ENCODE results near the gene GAS2. TPM values are rescaled to one million over a fixed set of nuclear protein-coding genes. Genes with fewer than 3 reads are reported as not detected.

GAS2 gene
- total and polyA plus RNA-seq, 4 donors = 0.18 to 2.1 (median 1.1) TPM

- H3K27ac ChIP-seq (ENCODE audit: low read depth in 1 of 2, low read length in 2 of 2) = no peak overlapping the region
- 2 to 3% methylated on average over 40 of the region's 40 CpGs for WGBS, 2 donors
- no peaks in the 10 kb centered on the region for H3K4me1 ChIP-seq (ENCODE audit: control insufficient read depth in 1 of 2, insufficient read depth in 2 of 2, low read length in 2 of 2)
- DNase-seq (peak; percentile 48 to 78), ATAC-seq (ENCODE audit: low FRiP score) (peak; percentile 66)
- no peaks in the 10 kb centered on the region for H3K36me3 ChIP-seq (ENCODE audit: control insufficient read depth in 1 of 2, insufficient read depth in 2 of 2, low read length in 1 of 2)
- intact Hi-C loops (cut with DNase I) = no loop called here
- H3K9me3 ChIP-seq (ENCODE audit: control insufficient read depth, low read length) = no peaks in the 10 kb centered on the region
- peak overlapping the region in 1 of 2 donors; percentile 36 for H3K4me3 ChIP-seq (ENCODE audit: low read length in 2 of 2)
- H3K27me3 ChIP-seq (ENCODE audit: control insufficient read depth in 1 of 2, insufficient read depth in 2 of 2, low read length in 1 of 2) = no peaks in the 10 kb centered on the region
These were observed 453 bp downstream of the GAS2 start for GRCh38 chr11:22666688-22667439.

- H3K27ac ChIP-seq (ENCODE audit: low read depth in 1 of 2, low read length in 2 of 2) = no peak overlapping the region
- H3K4me1 ChIP-seq (ENCODE audit: control insufficient read depth in 1 of 2, insufficient read depth in 2 of 2, low read length in 2 of 2) = no peaks in the 10 kb centered on the region
- H3K36me3 ChIP-seq (ENCODE audit: control insufficient read depth in 1 of 2, insufficient read depth in 2 of 2, low read length in 1 of 2) = no peaks in the 10 kb centered on the region
- 54 to 60% methylated on average over 3 of the region's 3 CpGs for WGBS, 2 donors
- ATAC-seq (ENCODE audit: low FRiP score) = no peak
- H3K9me3 ChIP-seq (ENCODE audit: control insufficient read depth, low read length) = no peaks in the 10 kb centered on the region
- intact Hi-C loops (cut with DNase I) = no loop called here
- no peak overlapping the region for H3K4me3 ChIP-seq (ENCODE audit: low read length in 2 of 2)
- DNase-seq = no peak
- no peaks in the 10 kb centered on the region for H3K27me3 ChIP-seq (ENCODE audit: control insufficient read depth in 1 of 2, insufficient read depth in 2 of 2, low read length in 1 of 2)
These were observed 1.8 kb downstream of the GAS2 start for GRCh38 chr11:22668005-22668796.

GRCh38 chr11:22669368-22669767 is 3.0 kb downstream of the GAS2 start:
- H3K4me3 ChIP-seq (ENCODE audit: low read length in 2 of 2) = no peak overlapping the region
- H3K9me3 ChIP-seq (ENCODE audit: control insufficient read depth, low read length) = no peaks in the 10 kb centered on the region
- H3K4me1 ChIP-seq (ENCODE audit: control insufficient read depth in 1 of 2, insufficient read depth in 2 of 2, low read length in 2 of 2) = no peaks in the 10 kb centered on the region
- no peak for ATAC-seq (ENCODE audit: low FRiP score)
- no peaks in the 10 kb centered on the region for H3K36me3 ChIP-seq (ENCODE audit: control insufficient read depth in 1 of 2, insufficient read depth in 2 of 2, low read length in 1 of 2)
- no peak for DNase-seq
- intact Hi-C loops (cut with DNase I) = no loop called here
- no peaks in the 10 kb centered on the region for H3K27me3 ChIP-seq (ENCODE audit: control insufficient read depth in 1 of 2, insufficient read depth in 2 of 2, low read length in 1 of 2)
- WGBS, 2 donors = 93 to 96% methylated on average over 2 of the region's 2 CpGs
- no peak overlapping the region for H3K27ac ChIP-seq (ENCODE audit: low read depth in 1 of 2, low read length in 2 of 2)

GRCh38 chr11:22670830-22671229 is 4.4 kb downstream of the GAS2 start:
- H3K27ac ChIP-seq (ENCODE audit: low read depth in 1 of 2, low read length in 2 of 2) = no peak overlapping the region
- intact Hi-C loops (cut with DNase I) = no loop called here
- H3K27me3 ChIP-seq (ENCODE audit: control insufficient read depth in 1 of 2, insufficient read depth in 2 of 2, low read length in 1 of 2) = no peaks in the 10 kb centered on the region
- DNase-seq (no peak), ATAC-seq (ENCODE audit: low FRiP score) (no peak)
- H3K4me1 ChIP-seq (ENCODE audit: control insufficient read depth in 1 of 2, insufficient read depth in 2 of 2, low read length in 2 of 2) = no peaks in the 10 kb centered on the region
- 66 to 73% methylated on average over 1 of the region's 1 CpG for WGBS, 2 donors
- H3K9me3 ChIP-seq (ENCODE audit: control insufficient read depth, low read length) = no peaks in the 10 kb centered on the region
- H3K36me3 ChIP-seq (ENCODE audit: control insufficient read depth in 1 of 2, insufficient read depth in 2 of 2, low read length in 1 of 2) = no peaks in the 10 kb centered on the region
- no peak overlapping the region for H3K4me3 ChIP-seq (ENCODE audit: low read length in 2 of 2)

- WGBS, 2 donors = 19 to 30% methylated on average over 2 of the region's 2 CpGs
- Histone ChIP-seq H3K27me3 (ENCODE audit: control insufficient read depth in 1 of 2, insufficient read depth in 2 of 2, low read length in 1 of 2) (no peaks in the 10 kb centered on the region), H3K4me3 (ENCODE audit: low read length in 2 of 2) (no peak overlapping the region), H3K36me3 (ENCODE audit: control insufficient read depth in 1 of 2, insufficient read depth in 2 of 2, low read length in 1 of 2) (no peaks in the 10 kb centered on the region), H3K4me1 (ENCODE audit: control insufficient read depth in 1 of 2, insufficient read depth in 2 of 2, low read length in 2 of 2) (no peaks in the 10 kb centered on the region), H3K9me3 (ENCODE audit: control insufficient read depth, low read length) (no peaks in the 10 kb centered on the region), H3K27ac (ENCODE audit: low read depth in 1 of 2, low read length in 2 of 2) (no peak overlapping the region)
- ATAC-seq (ENCODE audit: low FRiP score) (no peak), DNase-seq (no peak)
- intact Hi-C loops (cut with DNase I) = no loop called here
These were observed 5.3 kb downstream of the GAS2 start for GRCh38 chr11:22671751-22672150.

- H3K27me3 ChIP-seq (ENCODE audit: control insufficient read depth in 1 of 2, insufficient read depth in 2 of 2, low read length in 1 of 2) = no peaks in the 10 kb centered on the region
- 82 to 83% methylated on average over 4 of the region's 4 CpGs for WGBS, 2 donors
- intact Hi-C loops (cut with DNase I) = no loop called here
- ATAC-seq (ENCODE audit: low FRiP score) (no peak), DNase-seq (no peak)
- no peak overlapping the region for H3K4me3 ChIP-seq (ENCODE audit: low read length in 2 of 2)
- no peak overlapping the region for H3K27ac ChIP-seq (ENCODE audit: low read depth in 1 of 2, low read length in 2 of 2)
- no peaks in the 10 kb centered on the region for H3K4me1 ChIP-seq (ENCODE audit: control insufficient read depth in 1 of 2, insufficient read depth in 2 of 2, low read length in 2 of 2)
- no peaks in the 10 kb centered on the region for H3K9me3 ChIP-seq (ENCODE audit: control insufficient read depth, low read length)
- no peaks in the 10 kb centered on the region for H3K36me3 ChIP-seq (ENCODE audit: control insufficient read depth in 1 of 2, insufficient read depth in 2 of 2, low read length in 1 of 2)
These were observed 8.3 kb downstream of the GAS2 start for GRCh38 chr11:22674470-22675439.

- Histone ChIP-seq H3K27ac (ENCODE audit: low read depth in 1 of 2, low read length in 2 of 2) (no peak overlapping the region), H3K27me3 (ENCODE audit: control insufficient read depth in 1 of 2, insufficient read depth in 2 of 2, low read length in 1 of 2) (no peaks in the 10 kb centered on the region), H3K9me3 (ENCODE audit: control insufficient read depth, low read length) (no peaks in the 10 kb centered on the region), H3K36me3 (ENCODE audit: control insufficient read depth in 1 of 2, insufficient read depth in 2 of 2, low read length in 1 of 2) (no peaks in the 10 kb centered on the region), H3K4me1 (ENCODE audit: control insufficient read depth in 1 of 2, insufficient read depth in 2 of 2, low read length in 2 of 2) (no peaks in the 10 kb centered on the region), H3K4me3 (ENCODE audit: low read length in 2 of 2) (no peak overlapping the region)
- intact Hi-C loops (cut with DNase I) = no loop called here
- no peak for ATAC-seq (ENCODE audit: low FRiP score)
- no peak for DNase-seq
- 71 to 73% methylated on average over 4 of the region's 4 CpGs for WGBS, 2 donors
These were observed 10.9 kb downstream of the GAS2 start for GRCh38 chr11:22677153-22677903.

- no peak overlapping the region for H3K4me3 ChIP-seq (ENCODE audit: low read length in 2 of 2)
- 64% methylated on average over 2 of the region's 2 CpGs for WGBS, 2 donors
- intact Hi-C loops (cut with DNase I) = no loop called here
- no peaks in the 10 kb centered on the region for H3K27me3 ChIP-seq (ENCODE audit: control insufficient read depth in 1 of 2, insufficient read depth in 2 of 2, low read length in 1 of 2)
- no peaks in the 10 kb centered on the region for H3K36me3 ChIP-seq (ENCODE audit: control insufficient read depth in 1 of 2, insufficient read depth in 2 of 2, low read length in 1 of 2)
- no peaks in the 10 kb centered on the region for H3K4me1 ChIP-seq (ENCODE audit: control insufficient read depth in 1 of 2, insufficient read depth in 2 of 2, low read length in 2 of 2)
- ATAC-seq (ENCODE audit: low FRiP score) = no peak
- no peak overlapping the region for H3K27ac ChIP-seq (ENCODE audit: low read depth in 1 of 2, low read length in 2 of 2)
- no peak for DNase-seq
- no peaks in the 10 kb centered on the region for H3K9me3 ChIP-seq (ENCODE audit: control insufficient read depth, low read length)
These were observed 14.2 kb downstream of the GAS2 start for GRCh38 chr11:22680628-22681027.
